A673 (cell line): ENCODE measurements around the gene OR2C3. TPM values are rescaled to one million over a fixed set of nuclear protein-coding genes. Genes with fewer than 3 reads are reported as not detected.
"Not testable (repeated sequence)": the region's sequence is repeated elsewhere in the genome, so short reads cannot be mapped to it uniquely, and the experiment has no call there.

Experiments
- BruUV-seq: library from RNA; stranded (reverse); fragments of 400-500 nt; replicated peaks from 2 replicates; lab custom pipeline; 2021; lab: Mats Ljungman, UMichigan
- CTCF ChIA-PET: fragments of 300-600 bp; sonication (Branson Sonifier 250); formaldehyde crosslinking; loops from one replicate; lab custom pipeline; 2022; ENCODE audit warnings: antibody characterized with exemption; lab: Charles Lee
- POLR2A ChIA-PET: fragments of 300-600 bp; sonication (Branson Sonifier 250); formaldehyde crosslinking; loops from one replicate; lab custom pipeline; 2022; ENCODE audit warnings: antibody characterized with exemption; ENCODE audit not compliant: low non-redundant PET; lab: Charles Lee
- DNase-seq: peaks from one replicate; pipeline ENCODE4 v3.0.0-alpha.2; 2015; ENCODE audit warnings: low spot score
- H3K27ac ChIP-seq: fragments of 200-600 bp; sonication (generic); 2 replicates; pipeline ENCODE4 v1.5.1; 2016; ENCODE audit warnings: mixed run types, low read depth, mild to moderate bottlenecking, mixed read lengths, antibody characterized with exemption, low read length; ENCODE audit not compliant: poor library complexity, severe bottlenecking
- H3K27me3 ChIP-seq: fragments of 200-600 bp; sonication (generic); replicated peaks from 2 replicates; pipeline ENCODE4 v1.6.1; 2017; ENCODE audit warnings: mixed run types, low read depth, mild to moderate bottlenecking, mixed read lengths, antibody characterized with exemption, low read length; ENCODE audit not compliant: insufficient read depth, poor library complexity
- H3K36me3 ChIP-seq: fragments of 200-600 bp; sonication (generic); 2 replicates; pipeline ENCODE4 v1.6.1; 2016; ENCODE audit warnings: mixed run types, mild to moderate bottlenecking, mixed read lengths, antibody characterized with exemption, low read length; ENCODE audit not compliant: insufficient read depth, poor library complexity, severe bottlenecking
- H3K4me1 ChIP-seq: fragments of 200-600 bp; sonication (generic); 2 replicates; pipeline ENCODE4 v1.6.1; 2017; ENCODE audit warnings: mixed run types, mild to moderate bottlenecking, mixed read lengths, antibody characterized with exemption, low read length; ENCODE audit not compliant: insufficient read depth, poor library complexity, severe bottlenecking
- H3K4me3 ChIP-seq: fragments of 200-600 bp; sonication (generic); 2 replicates; pipeline ENCODE4 v1.5.1; 2016; ENCODE audit warnings: low read depth, mixed run types, mild to moderate bottlenecking, mixed read lengths, low read length; ENCODE audit not compliant: poor library complexity, severe bottlenecking
- H3K9me3 ChIP-seq: fragments of 200-600 bp; sonication (generic); 2 replicates; pipeline ENCODE4 v1.6.1; 2016; ENCODE audit warnings: mixed run types, low read depth, mild to moderate bottlenecking, mixed read lengths, antibody characterized with exemption, low read length; ENCODE audit not compliant: poor library complexity, severe bottlenecking
- EZH2 ChIP-seq: fragments of 200-600 bp; sonication (generic); IDR thresholded peaks from 2 replicates; pipeline ENCODE4 v1.6.1; 2017; ENCODE audit warnings: borderline replicate concordance, low read depth, mild to moderate bottlenecking, mixed read lengths, antibody characterized with exemption, low read length; ENCODE audit not compliant: poor library complexity, severe bottlenecking
- intact Hi-C: fragments of 100-400 bp; cut with micrococcal nuclease; formaldehyde crosslinking; loops from one replicate; pipeline ENCODE4 v1.10.0; 2022; ENCODE audit not compliant: unreplicated experiment
- total RNA-seq: library from RNA; stranded (reverse); gene quantifications from 2 replicates; pipeline ENCODE4 v1.2.3, GENCODE V29; 2021
- TF ChIP-seq, protein P1 (sequence below): fragments of 300-800, 200-600 bp; sonication (generic); conservative IDR thresholded peaks from 2 replicates; pipeline ENCODE4 v1.5.1; 2017; ENCODE audit warnings: low read depth, mild to moderate bottlenecking, antibody characterized with exemption, low read length, moderate library complexity, mixed read lengths

The OR2C3 gene
- total RNA-seq, 1 experiment from 2014 or later: not detected

DNA sequence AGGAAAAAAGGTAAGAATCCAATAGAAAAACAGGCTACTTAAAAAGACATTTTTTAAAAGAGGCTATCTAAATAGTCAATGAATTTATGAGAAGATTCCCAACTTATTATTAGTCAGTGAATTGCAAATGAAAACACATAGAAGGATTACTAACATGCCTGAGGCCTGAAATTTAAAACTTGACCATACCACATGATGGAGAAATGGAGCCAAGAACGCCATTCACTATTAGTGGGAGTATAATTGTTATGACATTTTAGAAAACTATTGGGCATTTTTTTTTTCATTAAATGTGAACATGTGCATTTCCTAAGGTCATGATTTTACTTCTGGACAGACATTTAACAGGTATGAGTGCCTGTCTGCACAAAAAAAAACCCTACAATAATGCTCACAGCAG, 53.5 kb downstream of the OR2C3 start:
- ChIA-PET CTCF (no interaction called here), POLR2A (no interaction called here)
- no peak for DNase-seq
- Histone ChIP-seq H3K9me3 (no peaks in the 10 kb centered on the region), H3K27ac (no peak overlapping the region), H3K27me3 (peaks cover 4% of the 10 kb centered on the region), H3K36me3 (no peaks in the 10 kb centered on the region), H3K4me3 (no peak overlapping the region), H3K4me1 (no peaks in the 10 kb centered on the region)
- TF ChIP-seq EZH2: no peak
- TF ChIP-seq, protein P1, sequence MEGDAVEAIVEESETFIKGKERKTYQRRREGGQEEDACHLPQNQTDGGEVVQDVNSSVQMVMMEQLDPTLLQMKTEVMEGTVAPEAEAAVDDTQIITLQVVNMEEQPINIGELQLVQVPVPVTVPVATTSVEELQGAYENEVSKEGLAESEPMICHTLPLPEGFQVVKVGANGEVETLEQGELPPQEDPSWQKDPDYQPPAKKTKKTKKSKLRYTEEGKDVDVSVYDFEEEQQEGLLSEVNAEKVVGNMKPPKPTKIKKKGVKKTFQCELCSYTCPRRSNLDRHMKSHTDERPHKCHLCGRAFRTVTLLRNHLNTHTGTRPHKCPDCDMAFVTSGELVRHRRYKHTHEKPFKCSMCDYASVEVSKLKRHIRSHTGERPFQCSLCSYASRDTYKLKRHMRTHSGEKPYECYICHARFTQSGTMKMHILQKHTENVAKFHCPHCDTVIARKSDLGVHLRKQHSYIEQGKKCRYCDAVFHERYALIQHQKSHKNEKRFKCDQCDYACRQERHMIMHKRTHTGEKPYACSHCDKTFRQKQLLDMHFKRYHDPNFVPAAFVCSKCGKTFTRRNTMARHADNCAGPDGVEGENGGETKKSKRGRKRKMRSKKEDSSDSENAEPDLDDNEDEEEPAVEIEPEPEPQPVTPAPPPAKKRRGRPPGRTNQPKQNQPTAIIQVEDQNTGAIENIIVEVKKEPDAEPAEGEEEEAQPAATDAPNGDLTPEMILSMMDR: no peak
- intact Hi-C loops: no loop called here
- BruUV-seq: no TSS peak

DNA sequence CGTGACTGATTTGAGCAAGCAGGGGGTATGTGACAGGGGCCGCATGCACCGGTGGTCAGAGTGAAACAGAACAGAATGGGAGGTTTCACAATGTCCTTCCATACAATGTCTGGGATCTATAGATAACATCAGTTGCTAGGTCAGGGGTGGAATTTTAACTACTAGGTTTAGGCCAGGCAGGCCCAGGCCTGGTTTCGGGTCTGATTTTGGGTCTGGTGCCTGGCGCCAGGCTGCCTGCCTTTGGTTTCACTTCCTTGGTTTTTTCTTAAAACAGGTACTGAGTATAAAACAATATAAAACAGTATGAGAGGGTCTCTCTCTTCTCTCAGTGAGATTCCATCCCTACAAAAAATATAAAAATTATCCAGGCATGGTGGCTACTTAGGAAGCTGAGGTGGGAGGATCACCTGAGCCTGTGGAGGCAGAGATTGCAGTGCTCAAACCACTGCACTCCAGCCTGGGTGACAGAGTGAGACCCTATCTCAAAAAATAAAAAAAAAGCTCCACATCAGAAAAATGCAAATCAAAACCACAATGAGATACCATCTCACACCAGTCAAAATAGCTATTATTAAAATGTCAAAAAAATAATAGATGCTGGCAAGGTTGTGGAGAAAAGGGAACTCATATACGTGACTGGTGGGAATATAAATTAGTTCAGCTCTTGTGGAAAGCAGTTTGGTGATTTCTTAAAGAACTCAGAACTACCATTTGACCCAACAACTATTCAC, 59.7 kb downstream of the OR2C3 start:
- H3K9me3 ChIP-seq, H3K4me3 ChIP-seq, DNase-seq, intact Hi-C loops, BruUV-seq, H3K27me3 ChIP-seq, H3K36me3 ChIP-seq, H3K4me1 ChIP-seq, CTCF ChIA-PET, POLR2A ChIA-PET, H3K27ac ChIP-seq: not testable (repeated sequence)

DNA sequence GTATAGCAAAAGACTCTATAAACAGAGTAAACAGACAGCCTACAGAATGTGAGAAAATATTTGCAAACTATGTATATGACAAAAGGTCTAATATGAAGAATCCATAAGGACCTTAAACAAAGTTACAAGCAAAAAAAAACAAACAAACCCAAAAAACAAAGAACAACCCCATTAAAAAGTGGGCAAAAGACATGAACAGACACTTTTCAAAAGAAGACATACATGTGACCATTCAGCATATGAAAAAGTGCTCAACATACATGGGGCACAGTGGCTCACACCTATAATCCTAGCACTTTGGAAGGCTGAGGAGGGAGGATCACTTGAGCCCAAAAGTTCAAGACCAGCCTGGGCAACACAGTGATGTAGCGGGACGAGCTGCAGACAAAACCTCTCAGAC, 60.4 kb downstream of the OR2C3 start:
- no TSS peak for BruUV-seq
- TF ChIP-seq, protein P1: no peak
- TF ChIP-seq EZH2: no peak
- CTCF ChIA-PET: no interaction called here

More for the DNA sequence above, 60.4 kb downstream of the OR2C3 start:
- Histone ChIP-seq H3K4me1 (no peaks in the 10 kb centered on the region), H3K27me3 (no peaks in the 10 kb centered on the region), H3K9me3 (no peaks in the 10 kb centered on the region), H3K27ac (no peak overlapping the region), H3K36me3 (no peaks in the 10 kb centered on the region), H3K4me3 (no peak overlapping the region)
- DNase-seq: no peak
- POLR2A ChIA-PET: no interaction called here
- intact Hi-C loops: no loop called here

Other genes starting within 250 kb of the OR2C3 start
- 30.2 and 35.1 TPM in 2 replicates for gene ZNF496, start 204.6 kb downstream of the OR2C3 start, total RNA-seq
- not detected in 2 replicates for gene NLRP3, start 120.3 kb downstream of the OR2C3 start, total RNA-seq
- gene OR2B11, start 78.3 kb downstream of the OR2C3 start, total RNA-seq: not detected in 2 replicates
- gene GCSAML, start 12.7 kb upstream of the OR2C3 start, total RNA-seq: not detected in 2 replicates
- gene OR2G2, start 51.9 kb upstream of the OR2C3 start, total RNA-seq: not detected in 2 replicates
- gene OR2G3, start 69.1 kb upstream of the OR2C3 start, total RNA-seq: not detected in 2 replicates
- not detected in 2 replicates for gene OR13G1, start 143.3 kb upstream of the OR2C3 start, total RNA-seq
- gene OR6F1, start 180.2 kb upstream of the OR2C3 start, total RNA-seq: not detected in 2 replicates
- gene OR14K1, start 202.2 kb upstream of the OR2C3 start, total RNA-seq: not detected in 2 replicates
- gene OR14A2, start 211.7 kb upstream of the OR2C3 start, total RNA-seq: not detected in 2 replicates
- not detected in 2 replicates for gene OR1C1, start 224.1 kb upstream of the OR2C3 start, total RNA-seq